PFSK-1 (cell line): ENCODE measurements around the gene MAPRE2.

Experiments used
- FOXP2 ChIP-seq: optimal IDR thresholded peaks from 2 replicates; pipeline ENCODE3; 2011; ENCODE audit warnings: borderline replicate concordance, control low read depth, inconsistent platforms; ENCODE audit not compliant: insufficient read depth; ENCODE audit errors: extremely low read length, extremely low read depth
- POLR2AphosphoS5 ChIP-seq: IDR thresholded peaks from 2 replicates; pipeline ENCODE4 v1.6.1; 2012; ENCODE audit warnings: low read depth, mild to moderate bottlenecking, control low read depth, low read length, moderate library complexity
- SIN3A ChIP-seq: IDR thresholded peaks from 2 replicates; pipeline ENCODE4 v1.6.1; 2012; ENCODE audit warnings: mild to moderate bottlenecking, low read length, moderate library complexity, borderline replicate concordance; ENCODE audit not compliant: insufficient read depth
- TAF1 ChIP-seq: IDR thresholded peaks from 2 replicates; pipeline ENCODE4 v1.6.1; 2012; ENCODE audit warnings: low read length, control low read depth, borderline replicate concordance; ENCODE audit not compliant: insufficient read depth
- TF ChIP-seq, protein P1 (sequence below), 2 experiments: IDR thresholded peaks; 2 replicates each; pipeline versions ENCODE4 v1.6.1 to v1.8.0; 2011 to 2012; ENCODE audit warnings: low read depth in 2 of 2, low read length in 2 of 2, control low read depth in 1 of 2, inconsistent platforms in 1 of 2, mild to moderate bottlenecking in 1 of 2, moderate library complexity in 1 of 2; ENCODE audit not compliant: insufficient read depth in 1 of 2

The MAPRE2 gene

DNA sequence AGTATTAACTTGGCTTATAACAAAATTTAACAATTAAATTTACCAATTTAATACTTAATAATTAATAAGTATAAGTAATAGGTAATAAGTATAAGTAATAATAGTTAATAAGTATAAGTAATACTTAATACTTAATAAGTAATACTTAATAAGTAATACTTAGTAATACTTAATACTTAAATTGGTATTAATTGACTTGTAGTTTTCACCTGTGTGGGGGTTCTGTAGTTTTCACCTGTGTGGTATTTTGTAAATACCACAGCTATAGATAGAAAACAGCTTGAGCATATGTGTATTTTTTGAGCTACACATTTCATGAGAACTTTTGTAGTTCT, 55.4 kb downstream of the MAPRE2 start:
- TF ChIP-seq, protein P1, sequence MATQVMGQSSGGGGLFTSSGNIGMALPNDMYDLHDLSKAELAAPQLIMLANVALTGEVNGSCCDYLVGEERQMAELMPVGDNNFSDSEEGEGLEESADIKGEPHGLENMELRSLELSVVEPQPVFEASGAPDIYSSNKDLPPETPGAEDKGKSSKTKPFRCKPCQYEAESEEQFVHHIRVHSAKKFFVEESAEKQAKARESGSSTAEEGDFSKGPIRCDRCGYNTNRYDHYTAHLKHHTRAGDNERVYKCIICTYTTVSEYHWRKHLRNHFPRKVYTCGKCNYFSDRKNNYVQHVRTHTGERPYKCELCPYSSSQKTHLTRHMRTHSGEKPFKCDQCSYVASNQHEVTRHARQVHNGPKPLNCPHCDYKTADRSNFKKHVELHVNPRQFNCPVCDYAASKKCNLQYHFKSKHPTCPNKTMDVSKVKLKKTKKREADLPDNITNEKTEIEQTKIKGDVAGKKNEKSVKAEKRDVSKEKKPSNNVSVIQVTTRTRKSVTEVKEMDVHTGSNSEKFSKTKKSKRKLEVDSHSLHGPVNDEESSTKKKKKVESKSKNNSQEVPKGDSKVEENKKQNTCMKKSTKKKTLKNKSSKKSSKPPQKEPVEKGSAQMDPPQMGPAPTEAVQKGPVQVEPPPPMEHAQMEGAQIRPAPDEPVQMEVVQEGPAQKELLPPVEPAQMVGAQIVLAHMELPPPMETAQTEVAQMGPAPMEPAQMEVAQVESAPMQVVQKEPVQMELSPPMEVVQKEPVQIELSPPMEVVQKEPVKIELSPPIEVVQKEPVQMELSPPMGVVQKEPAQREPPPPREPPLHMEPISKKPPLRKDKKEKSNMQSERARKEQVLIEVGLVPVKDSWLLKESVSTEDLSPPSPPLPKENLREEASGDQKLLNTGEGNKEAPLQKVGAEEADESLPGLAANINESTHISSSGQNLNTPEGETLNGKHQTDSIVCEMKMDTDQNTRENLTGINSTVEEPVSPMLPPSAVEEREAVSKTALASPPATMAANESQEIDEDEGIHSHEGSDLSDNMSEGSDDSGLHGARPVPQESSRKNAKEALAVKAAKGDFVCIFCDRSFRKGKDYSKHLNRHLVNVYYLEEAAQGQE (IDR thresholded peaks at IDR 0.05; ENCODE audit: insufficient read depth in 1 of 2, low read depth in 2 of 2, low read length in 2 of 2) = no peak

DNA sequence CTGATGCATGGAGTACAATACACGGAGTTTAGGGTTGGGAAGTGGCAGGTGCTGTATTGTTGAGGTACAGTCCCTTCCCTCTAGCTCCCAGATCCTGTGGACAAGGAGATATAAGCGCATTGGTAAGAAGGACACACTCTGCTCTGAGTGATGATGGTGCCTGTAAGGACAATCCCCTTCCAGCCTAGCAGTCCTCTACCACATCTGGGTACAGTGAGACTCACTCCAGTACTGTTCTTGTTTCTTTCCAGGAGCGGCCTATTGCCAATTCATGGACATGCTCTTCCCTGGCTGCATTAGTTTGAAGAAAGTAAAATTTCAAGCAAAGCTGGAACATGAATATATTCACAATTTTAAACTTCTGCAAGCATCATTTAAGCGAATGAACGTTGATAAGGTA, 56.0 kb downstream of the MAPRE2 start:
- TF ChIP-seq, protein P1 (IDR thresholded peaks at IDR 0.05; ENCODE audit: insufficient read depth in 1 of 2, low read depth in 2 of 2, low read length in 2 of 2) = no peak

DNA sequence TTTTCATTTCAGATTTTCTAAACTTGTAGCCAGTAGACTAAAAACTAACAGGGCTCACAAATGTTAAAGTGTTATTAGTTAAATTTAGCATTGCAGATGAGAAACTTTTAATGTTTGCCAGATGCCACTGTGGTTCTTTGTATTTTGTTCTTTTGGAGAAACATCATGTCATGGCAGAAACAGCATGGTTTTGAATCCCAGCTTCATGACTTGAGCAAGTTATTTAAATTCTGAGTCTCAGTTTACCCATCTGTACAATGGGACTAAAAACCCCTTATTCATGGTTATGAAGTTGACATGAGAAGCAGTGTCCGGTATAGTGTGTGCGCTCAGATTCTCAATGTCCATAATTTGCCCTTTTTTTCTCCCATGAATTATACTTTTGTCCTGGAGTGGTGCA, 56.5 kb downstream of the MAPRE2 start:
- TF ChIP-seq POLR2AphosphoS5 (no peak), TAF1 (no peak), FOXP2 (no peak), SIN3A (no peak)
- TF ChIP-seq, protein P1 (IDR thresholded peaks at IDR 0.05; ENCODE audit: insufficient read depth in 1 of 2, low read depth in 2 of 2, low read length in 2 of 2) = no peak

DNA sequence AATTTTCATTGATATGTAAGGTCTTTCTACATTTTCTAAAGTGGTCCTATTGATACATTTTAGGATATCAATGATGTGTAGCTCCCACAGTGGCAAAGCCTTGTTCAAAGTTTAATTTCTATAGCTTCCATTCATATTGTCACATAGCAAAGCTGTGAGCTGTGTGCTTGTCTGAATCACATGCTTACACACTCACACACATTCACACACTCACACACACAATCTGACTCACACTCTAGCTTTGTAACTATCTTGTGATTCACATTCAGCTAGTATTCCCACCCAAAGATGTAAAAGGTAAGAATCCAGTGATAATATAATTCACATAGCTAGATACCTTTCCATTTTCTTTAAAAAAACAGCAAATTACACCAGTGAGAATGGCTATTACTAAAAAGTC, 58.7 kb downstream of the MAPRE2 start:
- TF ChIP-seq SIN3A (no peak), POLR2AphosphoS5 (no peak), TAF1 (no peak), FOXP2 (no peak)
- TF ChIP-seq, protein P1 (IDR thresholded peaks at IDR 0.05; ENCODE audit: insufficient read depth in 1 of 2, low read depth in 2 of 2, low read length in 2 of 2) = no peak

DNA sequence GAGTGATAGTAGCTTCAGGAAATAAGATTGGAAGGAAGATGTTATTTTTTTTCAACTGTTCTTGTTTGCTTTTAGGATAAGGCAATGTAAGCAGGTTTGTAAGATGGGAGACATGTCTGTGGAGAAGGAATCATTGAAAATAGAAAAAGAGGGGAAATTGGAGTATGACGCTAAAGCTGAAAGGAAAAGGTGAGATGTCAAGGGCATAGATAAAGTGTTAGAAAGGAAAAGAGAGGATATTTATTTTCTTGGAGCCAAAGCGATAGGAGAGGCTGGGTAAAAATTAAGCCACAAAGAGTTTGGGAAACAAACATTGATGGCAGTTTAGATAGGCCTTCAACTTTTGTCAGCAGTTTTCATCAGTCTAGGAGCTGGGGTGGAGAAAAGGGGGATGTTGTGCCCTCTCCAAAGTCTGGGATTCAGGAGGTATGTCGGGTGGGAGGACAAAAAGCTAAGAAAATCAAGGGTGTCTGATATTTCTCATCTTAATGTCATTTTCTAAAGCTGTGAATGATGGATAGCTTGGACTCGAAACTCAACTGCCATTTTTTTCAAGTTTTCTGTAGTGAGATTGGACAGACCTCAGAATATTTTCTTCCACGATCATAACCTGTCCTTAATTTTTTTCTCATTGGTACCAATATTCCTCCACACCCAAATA, 63.3 kb downstream of the MAPRE2 start:
- TF ChIP-seq, protein P1 (IDR thresholded peaks at IDR 0.05; ENCODE audit: insufficient read depth in 1 of 2, low read depth in 2 of 2, low read length in 2 of 2) = no peak
- TF ChIP-seq TAF1 = no peak
- TF ChIP-seq SIN3A = no peak
- no peak for TF ChIP-seq POLR2AphosphoS5
- TF ChIP-seq FOXP2 = no peak
